Skeletal muscle tissue (tissue), 4 donors: Measurements from ENCODE around the gene SEPTIN8. TPM values are rescaled to one million over a fixed set of nuclear protein-coding genes. Genes with fewer than 3 reads are reported as not detected.
A peak's percentile ranks its signal among the peaks of the same experiment; 100 is the strongest.
"Not testable (repeated sequence)": the region's sequence is repeated elsewhere in the genome, so short reads cannot be mapped to it uniquely, and the experiment has no call there.

Source experiments
- H3K27ac ChIP-seq: one replicate; pipeline ENCODE4 v1.7.0; 2013; ENCODE audit warnings: mild to moderate bottlenecking, low read depth, low read length, inconsistent platforms
- H3K27me3 ChIP-seq, 3 donors: one replicate each; pipeline ENCODE4 v1.7.0; 2013; ENCODE audit warnings: low read length in 3 of 3; ENCODE audit not compliant: control insufficient read depth in 3 of 3, insufficient read depth in 3 of 3
- H3K36me3 ChIP-seq, 3 donors: one replicate each; pipeline ENCODE4 v1.7.0; 2013; ENCODE audit warnings: low read length in 3 of 3; ENCODE audit not compliant: control insufficient read depth in 3 of 3, insufficient read depth in 3 of 3
- H3K4me1 ChIP-seq, 3 donors: one replicate each; pipeline ENCODE4 v1.7.0; 2013; ENCODE audit warnings: low read length in 3 of 3, mild to moderate bottlenecking in 3 of 3; ENCODE audit not compliant: control insufficient read depth in 3 of 3, insufficient read depth in 3 of 3
- H3K4me3 ChIP-seq, 3 donors: one replicate each; pipeline ENCODE4 v1.7.0; 2013; ENCODE audit warnings: low read length in 3 of 3
- H3K9ac ChIP-seq, 3 donors: one replicate each; pipeline ENCODE4 v1.7.0; 2013; ENCODE audit warnings: low read length in 3 of 3, mild to moderate bottlenecking in 3 of 3, moderate library complexity in 2 of 3, low read depth in 1 of 3
- H3K9me3 ChIP-seq, 3 donors: one replicate each; pipeline ENCODE4 v1.7.0; 2013; ENCODE audit warnings: low read length in 3 of 3; ENCODE audit not compliant: control insufficient read depth in 3 of 3
- total RNA-seq: library from RNA; depleted of rRNA; stranded (reverse); fragments of >200 nt; gene quantifications from one replicate; pipeline ENCODE4 v1.2.3, GENCODE V29; 2014
- donor health status: Osteomylitis.

Gene SEPTIN8
- total RNA-seq, 1 donor from 2014 or later, result 28.7 TPM

DNA sequence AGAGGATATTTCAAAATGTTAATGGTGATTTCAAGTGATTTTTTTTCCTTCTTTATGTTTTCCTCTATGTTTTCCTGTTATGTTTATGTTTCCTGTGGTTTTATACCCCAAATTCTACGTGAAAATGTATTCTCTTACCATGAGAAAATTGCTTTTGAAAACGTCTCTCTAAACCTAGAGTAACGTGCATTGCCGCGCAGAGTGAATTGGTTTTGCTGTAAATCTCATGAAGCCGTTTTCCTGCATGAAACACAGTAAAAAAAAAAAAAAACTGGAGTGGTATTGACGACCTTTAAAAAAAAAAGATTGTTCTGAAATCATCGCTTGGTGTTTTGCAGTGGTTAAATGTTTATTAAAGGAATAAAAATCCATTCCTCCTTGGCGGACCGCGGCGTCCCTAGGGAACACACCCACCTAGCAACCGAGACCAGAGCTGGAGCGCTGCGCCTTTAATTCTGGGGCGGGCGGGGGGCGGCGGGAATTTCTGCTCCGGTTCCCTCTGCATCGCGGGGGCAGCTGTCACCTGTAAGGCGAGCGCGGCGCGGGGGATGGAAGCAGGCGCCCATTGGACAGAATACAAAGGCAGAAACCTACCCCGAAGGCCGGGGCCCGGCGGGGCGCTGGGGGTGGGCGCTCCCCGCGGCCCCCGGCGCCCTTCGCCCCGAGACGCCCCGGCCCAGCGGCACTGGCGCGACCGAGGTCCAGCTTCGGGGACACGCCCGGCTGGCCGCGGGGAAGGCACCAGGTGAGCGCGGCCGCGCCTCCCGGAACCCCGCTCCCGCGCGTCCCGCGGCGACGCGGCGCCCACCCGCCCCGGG, 36.0 kb upstream of the SEPTIN8 start, which contains the start of gene SOWAHA:
SOWAHA (plus strand) TSS at position 522 of the 818 bp plus-strand sequence. CDS start 320 bp downstream, outside the sequence.
- peaks cover 0 to 3% (median 0%) of the 10 kb centered on the region in 3 donors for H3K9me3 ChIP-seq
- no peaks in the 10 kb centered on the region for H3K36me3 ChIP-seq
- H3K27ac ChIP-seq, result no peak within 1 kb of the TSS
- no peak within 1 kb of the TSS for H3K9ac ChIP-seq
- H3K4me3 ChIP-seq, result peak within 1 kb of the TSS in 2 of 3 donors; percentile 36 to 58
- peaks cover 0 to 4% (median 3%) of the 10 kb centered on the region in 3 donors for H3K4me1 ChIP-seq
- H3K27me3 ChIP-seq, result peaks cover 31 to 42% (median 35%) of the 10 kb centered on the region in 3 donors

DNA sequence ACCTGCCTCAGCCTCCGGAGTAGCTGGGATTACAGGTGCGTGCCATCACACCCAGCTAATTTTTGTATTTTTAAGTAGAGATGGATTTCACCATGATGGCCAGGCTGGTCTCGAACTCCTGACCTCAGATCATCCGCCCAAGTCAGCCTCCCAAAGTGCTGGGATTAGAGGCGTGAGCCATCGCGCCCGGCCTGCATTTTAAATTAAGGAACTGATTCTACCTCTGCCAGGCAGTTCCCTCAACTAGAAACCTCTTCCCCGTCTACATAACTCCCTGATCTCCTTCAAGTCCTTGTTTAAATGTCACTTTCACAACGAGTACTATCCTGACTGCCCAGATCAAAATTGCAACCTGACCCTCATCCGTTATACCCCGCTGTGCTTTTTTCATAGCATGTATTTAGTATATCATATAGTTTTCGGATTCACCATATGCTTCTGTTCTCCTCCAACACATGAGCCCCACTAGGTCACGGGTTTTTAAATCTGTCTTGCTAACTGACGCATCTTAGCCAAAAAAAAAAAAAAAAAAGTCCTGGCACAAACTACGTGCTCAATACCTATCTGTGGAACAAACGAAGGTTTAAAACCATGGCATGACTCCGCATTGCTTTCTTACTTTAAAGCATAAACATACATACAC, 35.2 kb upstream of the SEPTIN8 start:
- peaks cover 0 to 3% (median 0%) of the 10 kb centered on the region in 3 donors for H3K9me3 ChIP-seq
- no peak overlapping the region for H3K4me3 ChIP-seq
- H3K27me3 ChIP-seq, result peaks cover 31 to 44% (median 35%) of the 10 kb centered on the region in 3 donors
- H3K27ac ChIP-seq, result no peak overlapping the region
- no peaks in the 10 kb centered on the region for H3K36me3 ChIP-seq
- H3K9ac ChIP-seq, result no peak overlapping the region
- peaks cover 0 to 4% (median 3%) of the 10 kb centered on the region in 3 donors for H3K4me1 ChIP-seq

DNA sequence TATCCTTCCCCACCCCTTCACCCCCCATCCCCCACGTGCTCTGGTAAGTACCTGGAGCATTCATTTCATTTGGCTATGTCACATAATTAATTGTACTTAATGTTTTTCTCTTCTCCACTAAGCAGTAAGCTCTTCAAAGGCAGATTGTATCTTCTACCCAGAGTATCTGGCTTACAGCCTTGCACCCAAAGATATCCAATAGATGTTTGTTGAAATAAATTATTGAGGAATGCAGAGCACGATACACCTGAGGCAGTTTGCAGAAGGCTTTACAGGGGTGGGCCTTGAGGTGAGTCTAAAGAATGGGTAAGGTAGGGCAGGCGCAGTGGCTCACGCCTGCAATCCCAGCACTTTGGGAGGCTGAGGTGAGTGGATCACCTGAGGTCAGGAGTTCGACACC, 33.6 kb upstream of the SEPTIN8 start:
- Histone ChIP-seq H3K27ac (no peak overlapping the region), H3K9me3 (peaks cover 0 to 3% (median 0%) of the 10 kb centered on the region in 3 donors), H3K36me3 (no peaks in the 10 kb centered on the region), H3K27me3 (peaks cover 31 to 46% (median 35%) of the 10 kb centered on the region in 3 donors), H3K9ac (no peak overlapping the region), H3K4me1 (peaks cover 0 to 4% (median 3%) of the 10 kb centered on the region in 3 donors), H3K4me3 (no peak overlapping the region)

DNA sequence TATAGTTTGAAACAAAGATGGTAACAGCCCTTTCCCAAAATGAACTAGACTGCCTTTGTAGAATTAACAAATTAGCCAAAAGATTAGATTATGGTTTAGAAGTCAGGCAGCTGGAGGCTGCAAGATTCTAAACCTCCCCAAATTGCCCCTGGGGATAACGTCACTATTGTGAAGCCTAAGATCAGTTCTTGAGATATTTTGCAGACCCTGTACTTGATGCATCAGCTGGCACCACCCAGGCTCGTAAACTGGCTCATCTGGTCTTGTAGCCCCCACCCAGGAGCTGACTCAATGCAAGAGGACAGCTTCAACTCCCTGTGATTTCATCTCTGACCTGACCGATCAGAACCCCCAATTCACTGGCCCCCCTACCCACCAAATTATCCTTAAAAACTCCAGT, 31.8 kb upstream of the SEPTIN8 start:
- Histone ChIP-seq H3K4me1 (peaks cover 0 to 2% (median 2%) of the 10 kb centered on the region in 3 donors), H3K9me3 (no peaks in the 10 kb centered on the region), H3K36me3 (no peaks in the 10 kb centered on the region), H3K27me3 (peaks cover 22 to 34% (median 27%) of the 10 kb centered on the region in 3 donors), H3K9ac (no peak overlapping the region), H3K27ac (no peak overlapping the region), H3K4me3 (no peak overlapping the region)

DNA sequence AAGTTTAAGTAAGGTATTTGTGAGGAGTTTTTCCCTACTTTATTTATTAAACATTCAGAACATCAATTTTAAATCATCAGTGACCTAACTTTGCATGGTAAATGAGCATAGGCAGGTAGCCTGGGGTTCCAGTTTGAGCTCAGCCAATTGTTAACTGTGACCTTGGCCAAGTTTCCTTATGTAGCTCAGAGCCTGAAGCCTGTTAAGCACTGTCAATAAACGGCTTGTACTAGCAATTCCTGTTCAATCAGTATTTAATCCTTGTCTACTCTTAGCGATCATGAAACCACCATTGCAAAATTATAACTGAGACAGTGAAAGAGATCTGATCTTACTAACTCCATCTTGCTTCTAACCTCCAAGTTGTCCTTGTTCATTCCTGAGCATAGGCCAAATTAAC, 31.4 kb upstream of the SEPTIN8 start:
- Histone ChIP-seq H3K27me3 (peaks cover 18 to 30% (median 23%) of the 10 kb centered on the region in 3 donors), H3K9ac (no peak overlapping the region), H3K4me1 (no peaks in the 10 kb centered on the region), H3K9me3 (no peaks in the 10 kb centered on the region), H3K27ac (no peak overlapping the region), H3K36me3 (no peaks in the 10 kb centered on the region), H3K4me3 (no peak overlapping the region)

DNA sequence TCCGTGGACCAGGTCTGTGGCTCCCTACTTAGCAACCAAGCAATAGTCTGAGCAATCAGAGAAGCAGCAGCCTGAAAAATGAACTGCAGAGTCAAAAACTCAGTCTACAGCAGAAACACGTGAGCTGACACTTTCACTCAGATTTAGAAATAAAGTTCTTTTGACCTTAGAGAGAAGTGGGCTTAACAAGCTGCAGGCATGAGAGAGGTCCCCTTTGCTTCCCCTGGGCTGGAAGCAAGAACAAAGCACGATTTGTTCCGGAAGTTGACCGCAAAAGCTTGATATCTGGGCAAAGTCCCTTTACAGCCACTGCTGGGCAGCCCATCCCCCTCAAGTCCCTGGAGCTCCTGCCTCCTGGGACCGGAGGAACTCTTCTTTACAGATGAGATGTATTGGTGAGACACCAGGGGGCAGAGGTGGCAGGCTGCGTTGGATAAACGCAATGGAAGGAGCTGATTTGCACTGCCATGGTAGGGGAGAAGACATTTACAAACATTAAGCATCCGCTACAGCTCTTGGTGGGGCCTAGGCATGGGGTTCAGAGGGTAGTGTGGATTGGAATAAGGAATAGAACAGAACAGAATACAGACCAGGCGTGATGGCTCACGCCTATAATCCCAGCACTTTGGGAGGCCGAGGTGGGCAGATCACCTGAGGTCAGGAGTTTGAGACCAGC, 30.3 kb upstream of the SEPTIN8 start:
- no peaks in the 10 kb centered on the region for H3K36me3 ChIP-seq
- H3K27ac ChIP-seq, result no peak overlapping the region
- no peak overlapping the region for H3K4me3 ChIP-seq
- H3K9me3 ChIP-seq, result no peaks in the 10 kb centered on the region
- no peak overlapping the region for H3K9ac ChIP-seq
- H3K4me1 ChIP-seq, result no peaks in the 10 kb centered on the region
- H3K27me3 ChIP-seq, result peaks cover 11 to 20% (median 13%) of the 10 kb centered on the region in 3 donors

DNA sequence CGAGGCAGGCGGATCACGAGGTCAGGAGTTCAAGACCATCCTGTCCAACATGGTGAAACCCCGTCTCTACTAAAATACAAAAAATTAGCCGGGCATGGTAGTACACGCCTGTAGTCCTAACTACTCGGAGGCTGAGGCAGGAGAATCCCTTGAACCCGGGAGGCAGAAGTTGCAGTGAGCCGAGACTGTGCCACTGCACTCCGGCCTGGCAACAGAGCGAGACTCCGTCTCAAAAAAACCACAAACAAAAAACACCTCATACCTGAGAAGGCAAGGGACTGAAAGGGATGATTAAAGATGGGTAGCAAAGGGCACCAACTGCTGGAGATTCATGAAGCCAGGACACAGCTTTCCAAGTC, 29.7 kb upstream of the SEPTIN8 start:
- peaks cover 8 to 15% (median 10%) of the 10 kb centered on the region in 3 donors for H3K27me3 ChIP-seq
- not testable (repeated sequence) for H3K36me3 ChIP-seq, H3K27ac ChIP-seq, H3K9me3 ChIP-seq, H3K4me1 ChIP-seq, H3K9ac ChIP-seq, H3K4me3 ChIP-seq

DNA sequence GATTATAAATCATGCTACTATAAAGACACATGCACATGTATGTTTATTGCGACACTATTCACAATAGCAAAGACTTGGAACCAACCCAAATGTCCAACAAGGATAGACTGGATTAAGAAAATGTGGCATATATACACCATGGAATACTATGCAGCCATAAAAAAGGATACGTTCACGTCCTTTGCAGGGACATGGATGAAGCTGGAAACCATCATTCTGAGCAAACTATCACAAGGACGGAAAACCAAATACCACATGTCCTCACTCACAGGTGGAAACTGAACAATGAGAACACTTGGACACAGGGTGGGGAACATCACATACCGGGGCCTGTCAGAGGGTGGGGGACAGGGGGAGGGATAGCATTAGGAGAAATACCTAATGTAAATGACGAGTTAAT, 28.8 kb upstream of the SEPTIN8 start:
- H3K9me3 ChIP-seq, H3K4me1 ChIP-seq, H3K36me3 ChIP-seq, H3K27ac ChIP-seq, H3K4me3 ChIP-seq, H3K9ac ChIP-seq: not testable (repeated sequence)
- H3K27me3 ChIP-seq, result peaks cover 6 to 12% (median 7%) of the 10 kb centered on the region in 3 donors

DNA sequence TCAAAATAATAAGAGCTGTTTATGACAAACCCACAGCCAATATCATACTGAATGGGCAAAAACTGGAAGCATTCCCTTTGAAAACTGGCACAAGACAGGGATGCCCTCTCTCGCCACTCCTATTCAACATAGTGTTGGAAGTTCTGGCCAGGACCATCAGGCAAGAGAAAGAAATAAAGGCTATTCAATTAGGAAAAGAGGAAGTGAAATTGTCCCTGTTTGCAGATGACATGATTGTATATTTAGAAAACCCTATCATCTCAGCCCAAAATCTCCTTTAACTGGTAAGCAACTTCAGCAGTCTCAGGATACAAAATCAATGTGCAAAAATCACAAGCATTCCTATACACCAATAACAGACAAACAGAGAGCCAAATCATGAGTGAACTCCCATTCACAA, 27.2 kb upstream of the SEPTIN8 start:
- not testable (repeated sequence) for H3K27me3 ChIP-seq, H3K9me3 ChIP-seq, H3K27ac ChIP-seq, H3K4me1 ChIP-seq, H3K9ac ChIP-seq, H3K36me3 ChIP-seq, H3K4me3 ChIP-seq

DNA sequence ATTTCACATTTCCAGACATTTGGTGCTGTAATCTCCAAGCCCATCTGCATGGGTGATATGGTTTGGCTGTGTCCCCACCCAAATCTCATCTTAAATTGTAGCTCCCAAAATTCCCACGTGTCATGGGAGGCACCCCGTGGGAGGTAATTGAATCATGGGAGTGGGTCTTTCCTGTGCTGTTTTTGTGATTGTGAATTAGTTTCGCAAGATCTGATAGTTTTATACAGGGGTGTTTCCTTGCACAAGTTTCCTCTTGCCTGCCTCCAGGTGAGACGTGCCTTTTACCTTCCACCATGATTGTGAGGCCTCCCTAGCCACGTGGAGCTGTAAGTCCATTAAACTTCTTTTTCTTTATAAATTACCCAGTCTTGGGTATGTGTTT, 25.6 kb upstream of the SEPTIN8 start:
- H3K27me3 ChIP-seq, H3K9ac ChIP-seq, H3K4me1 ChIP-seq, H3K36me3 ChIP-seq, H3K27ac ChIP-seq, H3K4me3 ChIP-seq, H3K9me3 ChIP-seq: not testable (repeated sequence)
